Ramos (cell line): ENCODE measurements around the gene GARIN1A.
"Not testable (repeated sequence)": the region's sequence is repeated elsewhere in the genome, so short reads cannot be mapped to it uniquely, and the experiment has no call there.

ENCODE experiments used
- in situ Hi-C: fragments of 300-500 bp; cut with MboI; formaldehyde crosslinking; loops from one replicate; pipeline ENCODE4 v1.14.3; 2022; ENCODE audit warnings: low sequenced_read_pairs; ENCODE audit not compliant: unreplicated experiment

The GARIN1A gene

GRCh38 chr7:128671992-128672391 lies at the start of gene GARIN1A:
Gene GARIN1A (plus strand): TSS chr7:128672292. CDS start chr7:128672398, 106 bp downstream.
- in situ Hi-C loops: no loop called here

GRCh38 chr7:128627124-128627523 lies 45.0 kb upstream of the GARIN1A start:
- in situ Hi-C loops: not testable (repeated sequence)

GRCh38 chr7:128633915-128634314 lies 38.2 kb upstream of the GARIN1A start:
- in situ Hi-C loops: not testable (repeated sequence)

- in situ Hi-C loops: not testable (repeated sequence)
These were observed 26.9 kb upstream of the GARIN1A start for GRCh38 chr7:128645206-128645605.

- in situ Hi-C loops: not testable (repeated sequence)
These were observed 26.2 kb upstream of the GARIN1A start for GRCh38 chr7:128645844-128646243.

- in situ Hi-C loops: not testable (repeated sequence)
These were observed 25.2 kb upstream of the GARIN1A start for GRCh38 chr7:128646877-128647276.

GRCh38 chr7:128651096-128651495 lies 21.0 kb upstream of the GARIN1A start:
- in situ Hi-C loops: not testable (repeated sequence)

GRCh38 chr7:128652606-128653005 lies 19.5 kb upstream of the GARIN1A start:
- in situ Hi-C loops: not testable (repeated sequence)

- in situ Hi-C loops: not testable (repeated sequence)
These were observed 18.9 kb upstream of the GARIN1A start for GRCh38 chr7:128653197-128653596.

GRCh38 chr7:128654080-128654479 lies 18.0 kb upstream of the GARIN1A start:
- in situ Hi-C loops: not testable (repeated sequence)

- in situ Hi-C loops: not testable (repeated sequence)
These were observed 17.6 kb upstream of the GARIN1A start for GRCh38 chr7:128654501-128654900.

- in situ Hi-C loops: not testable (repeated sequence)
These were observed 13.7 kb upstream of the GARIN1A start for GRCh38 chr7:128658428-128658827.

GRCh38 chr7:128660596-128660995 lies 11.5 kb upstream of the GARIN1A start:
- in situ Hi-C loops: no loop called here

GRCh38 chr7:128661446-128661845 lies 10.6 kb upstream of the GARIN1A start:
- in situ Hi-C loops: no loop called here

- in situ Hi-C loops: no loop called here
These were observed 10.0 kb upstream of the GARIN1A start for GRCh38 chr7:128662091-128662490.

GRCh38 chr7:128663223-128663622 lies 8.9 kb upstream of the GARIN1A start:
- in situ Hi-C loops: not testable (repeated sequence)

GRCh38 chr7:128665057-128665456 lies 7.0 kb upstream of the GARIN1A start:
- in situ Hi-C loops: no loop called here

GRCh38 chr7:128666200-128666599 lies 5.9 kb upstream of the GARIN1A start:
- in situ Hi-C loops: no loop called here

GRCh38 chr7:128672927-128673517 lies 930 bp downstream of the GARIN1A start:
- in situ Hi-C loops: no loop called here

- in situ Hi-C loops: no loop called here
These were observed 1.5 kb downstream of the GARIN1A start for GRCh38 chr7:128673571-128673970.

- in situ Hi-C loops: no loop called here
These were observed 4.6 kb downstream of the GARIN1A start for GRCh38 chr7:128676665-128677064.

- in situ Hi-C loops: no loop called here
These were observed 7.8 kb downstream of the GARIN1A start for GRCh38 chr7:128679920-128680319.
